H9 (cell line): ENCODE results near the gene KLHL33. TPM values are rescaled to one million over a fixed set of nuclear protein-coding genes. Genes with fewer than 3 reads are reported as not detected.

ENCODE experiments used
- DNase-seq: peaks from one replicate; pipeline ENCODE4 v3.0.0-alpha.2; 2017
- H2AFZ ChIP-seq: one replicate; pipeline ENCODE4 v1.6.1; 2013; ENCODE audit warnings: mild to moderate bottlenecking, low read length, control low read depth, moderate library complexity
- H2AK5ac ChIP-seq: 2 replicates; pipeline ENCODE4 v1.6.1; 2013; ENCODE audit warnings: low read length, control low read depth, mixed read lengths; ENCODE audit not compliant: insufficient read length
- H2BK120ac ChIP-seq: one replicate; pipeline ENCODE4 v1.6.1; 2013; ENCODE audit warnings: low read depth, mild to moderate bottlenecking, low read length, control low read depth, inconsistent platforms; ENCODE audit not compliant: poor library complexity, severe bottlenecking
- H2BK12ac ChIP-seq: 2 replicates; pipeline ENCODE4 v1.6.1; 2013; ENCODE audit warnings: low read length, control low read depth, mixed read lengths, low read depth; ENCODE audit not compliant: insufficient read length
- H2BK15ac ChIP-seq: 2 replicates; pipeline ENCODE4 v1.6.1; 2013; ENCODE audit warnings: low read depth, low read length, control low read depth
- H2BK20ac ChIP-seq: one replicate; pipeline ENCODE4 v1.6.1; 2013; ENCODE audit warnings: low read depth, mild to moderate bottlenecking, low read length, control low read depth, inconsistent platforms; ENCODE audit not compliant: poor library complexity, severe bottlenecking
- H2BK5ac ChIP-seq: 2 replicates; pipeline ENCODE4 v1.6.1; 2013; ENCODE audit warnings: low read length, control low read depth, mixed read lengths; ENCODE audit not compliant: insufficient read length
- H3K14ac ChIP-seq: 2 replicates; pipeline ENCODE4 v1.6.1; 2013; ENCODE audit warnings: low read length, control low read depth; ENCODE audit not compliant: insufficient read depth
- H3K18ac ChIP-seq: 2 replicates; pipeline ENCODE4 v1.6.1; 2013; ENCODE audit warnings: low read depth, mild to moderate bottlenecking, mixed read lengths, low read length, control low read depth; ENCODE audit not compliant: insufficient read length
- H3K23ac ChIP-seq: 2 replicates; pipeline ENCODE4 v1.6.1; 2013; ENCODE audit warnings: low read length, control low read depth, mixed read lengths, low read depth; ENCODE audit not compliant: insufficient read length
- H3K23me2 ChIP-seq: 2 replicates; pipeline ENCODE4 v1.6.1; 2013; ENCODE audit warnings: low read depth, mild to moderate bottlenecking, mixed read lengths, low read length, control low read depth; ENCODE audit not compliant: insufficient read length, poor library complexity, severe bottlenecking
- H3K27ac ChIP-seq: 2 replicates; pipeline ENCODE4 v1.5.1; 2013; ENCODE audit warnings: low read length, control low read depth, mixed read lengths, low read depth; ENCODE audit not compliant: insufficient read length
- H3K27me3 ChIP-seq: 2 replicates; pipeline ENCODE4 v1.6.1; 2013; ENCODE audit warnings: low read length, control low read depth, inconsistent platforms; ENCODE audit not compliant: insufficient read depth
- H3K4ac ChIP-seq: 2 replicates; pipeline ENCODE4 v1.6.1; 2013; ENCODE audit warnings: low read depth, mild to moderate bottlenecking, control low read depth, inconsistent platforms, low read length, moderate library complexity
- H3K4me1 ChIP-seq: 2 replicates; pipeline ENCODE4 v1.6.1; 2013; ENCODE audit warnings: low read length, control low read depth, inconsistent platforms; ENCODE audit not compliant: insufficient read depth
- H3K4me2 ChIP-seq: 2 replicates; pipeline ENCODE4 v1.6.1; 2013; ENCODE audit warnings: low read length, control low read depth, mixed read lengths; ENCODE audit not compliant: insufficient read length, insufficient read depth
- H3K56ac ChIP-seq: 2 replicates; pipeline ENCODE4 v1.6.1; 2013; ENCODE audit warnings: low read depth, mild to moderate bottlenecking, mixed read lengths, low read length, control low read depth; ENCODE audit not compliant: insufficient read length
- H3K79me1 ChIP-seq: 2 replicates; pipeline ENCODE4 v1.6.1; 2013; ENCODE audit warnings: low read depth, mild to moderate bottlenecking, moderate library complexity, low read length, control low read depth, inconsistent platforms; ENCODE audit not compliant: insufficient read depth, poor library complexity, severe bottlenecking
- H3K79me2 ChIP-seq: 2 replicates; pipeline ENCODE4 v1.6.1; 2013; ENCODE audit warnings: low read length, control low read depth, inconsistent platforms; ENCODE audit not compliant: insufficient read depth
- H3K9ac ChIP-seq: 2 replicates; pipeline ENCODE4 v1.6.1; 2013; ENCODE audit warnings: low read length, control low read depth, mixed read lengths; ENCODE audit not compliant: insufficient read length; ENCODE audit errors: extremely low read depth
- H3K9me3 ChIP-seq: one replicate; pipeline ENCODE4 v1.6.1; 2013; ENCODE audit warnings: low read depth, low read length, inconsistent platforms; ENCODE audit not compliant: control insufficient read depth
- H3T11ph ChIP-seq: one replicate; pipeline ENCODE4 v1.6.1; 2013; ENCODE audit warnings: mild to moderate bottlenecking, low read length, control low read depth, inconsistent platforms
- H4K20me1 ChIP-seq: one replicate; pipeline ENCODE4 v1.6.1; 2013; ENCODE audit not compliant: control insufficient read depth, insufficient read length, insufficient read depth
- H4K5ac ChIP-seq: 2 replicates; pipeline ENCODE4 v1.6.1; 2013; ENCODE audit warnings: low read depth, mild to moderate bottlenecking, mixed read lengths, low read length, control low read depth; ENCODE audit not compliant: insufficient read length
- H4K8ac ChIP-seq: replicated peaks from 2 replicates; pipeline ENCODE4 v1.6.1; 2013; ENCODE audit warnings: low read length, control low read depth, mixed read lengths, low read depth; ENCODE audit not compliant: insufficient read length
- H4K91ac ChIP-seq: 2 replicates; pipeline ENCODE4 v1.6.1; 2013; ENCODE audit warnings: low read depth, mild to moderate bottlenecking, moderate library complexity, mixed read lengths, low read length, control low read depth; ENCODE audit not compliant: insufficient read length
- H3K27ac Mint-ChIP-seq, 3 experiments: 2 replicates in 2 of 3; 3 replicates in 1 of 3; pipeline ENCODE4 v1.8.0; 2020 to 2021; ENCODE audit warnings: mixed read lengths in 3 of 3, mild to moderate bottlenecking in 1 of 3, moderate library complexity in 1 of 3
- H3K27me3 Mint-ChIP-seq: 2 replicates; pipeline ENCODE4 v1.8.0; 2021; ENCODE audit warnings: low read depth, mild to moderate bottlenecking, moderate library complexity, mixed read lengths
- H3K36me3 Mint-ChIP-seq, 3 experiments: 2 replicates in 2 of 3; 3 replicates in 1 of 3; pipeline ENCODE4 v1.8.0; 2020 to 2021; ENCODE audit warnings: low read depth in 3 of 3, mixed read lengths in 3 of 3; ENCODE audit not compliant: insufficient read depth in 1 of 3
- H3K4me1 Mint-ChIP-seq, 2 experiments: 2 replicates each; pipeline ENCODE4 v1.8.0; 2020; ENCODE audit warnings: mixed read lengths in 2 of 2
- H3K4me3 Mint-ChIP-seq, 2 experiments: 2 replicates in 1 of 2; 3 replicates in 1 of 2; pipeline ENCODE4 v1.8.0; 2020 to 2021; ENCODE audit warnings: mild to moderate bottlenecking in 2 of 2, mixed read lengths in 2 of 2, moderate library complexity in 1 of 2
- H3K9me3 Mint-ChIP-seq, 2 experiments: 2 replicates in 1 of 2; 3 replicates in 1 of 2; pipeline ENCODE4 v1.8.0; 2020; ENCODE audit warnings: mild to moderate bottlenecking in 2 of 2, mixed read lengths in 2 of 2, moderate library complexity in 1 of 2
- CTCF ChIP-seq: fragments of 200-600 bp; sonication (generic); conservative IDR thresholded peaks from 3 replicates; pipeline ENCODE4 v1.8.0; 2021; ENCODE audit warnings: antibody characterized with exemption, mild to moderate bottlenecking
- WGBS: extraction: QIAGEN DNeasy Blood & Tissue Kit; methylation state at CpG from one replicate; pipeline ENCODE4 v1.1.7; 2013; ENCODE audit warnings: missing lambda C conversion rate, low lambda C conversion rate, mixed read lengths; ENCODE audit not compliant: insufficient read length; ENCODE audit errors: extremely low coverage; 5-methylcytosine and 5-hydroxymethylcytosine counted together
- total RNA-seq: library from RNA; stranded (reverse); gene quantifications from 2 replicates; pipeline ENCODE4 v1.2.1, GENCODE V29; 2021

The KLHL33 gene
- total RNA-seq, 1 experiment from 2014 or later, result 0.04 TPM

DNA sequence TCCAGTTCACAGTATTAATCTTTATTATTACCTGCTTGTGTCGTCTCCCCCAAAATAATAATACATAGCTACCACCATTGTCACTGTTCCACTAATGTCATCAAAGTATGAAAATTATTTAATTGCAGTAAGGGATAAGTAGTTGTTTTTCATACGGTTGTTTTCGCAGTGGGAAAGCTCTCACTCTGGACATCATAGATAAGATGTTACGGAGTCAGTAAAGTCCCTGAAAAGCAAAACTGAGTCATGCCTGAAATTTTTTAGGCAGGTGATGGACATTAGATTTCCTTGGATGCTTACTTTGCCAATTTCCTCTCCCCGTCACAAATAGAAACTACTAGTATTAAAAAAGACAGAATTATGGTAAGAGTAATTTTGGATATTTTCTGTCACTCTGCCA is 46.4 kb upstream of the KLHL33 start:
- Histone ChIP-seq H3T11ph (no peak overlapping the region), H3K4me1 (peaks cover 7% of the 10 kb centered on the region; the same call in 1 of the 2 replicates), H3K79me1 (no peaks in the 10 kb centered on the region), H3K27me3 (no peaks in the 10 kb centered on the region), H2AFZ (no peak overlapping the region), H3K4me2 (no peak overlapping the region), H2BK15ac (no peak overlapping the region), H3K18ac (no peak overlapping the region), H3K4ac (no peak overlapping the region), H2BK20ac (no peak overlapping the region), H3K23me2 (no peaks in the 10 kb centered on the region), H3K79me2 (no peaks in the 10 kb centered on the region), H3K27ac (no peak overlapping the region), H2BK120ac (no peak overlapping the region), H3K56ac (no peak overlapping the region), H4K20me1 (no peaks in the 10 kb centered on the region), H4K91ac (no peak overlapping the region), H3K9me3 (no peaks in the 10 kb centered on the region), H3K14ac (no peak overlapping the region), H2AK5ac (no peak overlapping the region), H3K9ac (no peak overlapping the region), H4K5ac (no peak overlapping the region), H2BK5ac (no peak overlapping the region), H2BK12ac (no peak overlapping the region), H3K23ac (no peak overlapping the region), H4K8ac (no peak overlapping the region)
- Mint-ChIP-seq H3K4me3 (no peak overlapping the region), H3K9me3 (no peaks in the 10 kb centered on the region), H3K4me1 (peaks cover 32 to 37% of the 10 kb centered on the region in 2 experiments), H3K27ac (no peak overlapping the region), H3K36me3 (peaks cover 3 to 9% (median 8%) of the 10 kb centered on the region in 3 experiments; a peak in 5 of 7 replicates), H3K27me3 (no peaks in the 10 kb centered on the region)
- whole genome bisulfite sequencing, result no CpG with 5 or more reads among the region's 5 CpGs
- TF ChIP-seq CTCF, result no peak
- no peak for DNase-seq
